Loucy (cell line): Measurements from ENCODE around the gene SLC44A1.

Source experiments
- CTCF ChIP-seq: fragments of 200-600 bp; sonication (generic); conservative IDR thresholded peaks from 2 replicates; pipeline ENCODE4 v1.5.1; 2014; ENCODE audit warnings: mild to moderate bottlenecking, antibody characterized with exemption, low read length
- EZH2phosphoT487 ChIP-seq: fragments of 200-600 bp; IDR thresholded peaks from 2 replicates; pipeline ENCODE4 v1.6.1; 2018; ENCODE audit warnings: antibody characterized with exemption, mild to moderate bottlenecking, moderate library complexity, borderline replicate concordance

GRCh38 chr9:105308461-105309341 is 64.2 kb downstream of the SLC44A1 start:
- TF ChIP-seq CTCF (no peak), EZH2phosphoT487 (no peak)
